Lower leg skin (tissue), 4 donors: Measurements from ENCODE around the gene GSN. TPM values are rescaled to one million over a fixed set of nuclear protein-coding genes. Genes with fewer than 3 reads are reported as not detected.

Experiments
- DNase-seq, 2 donors: peaks; one replicate each; pipeline ENCODE4 v3.0.0-alpha.2; 2019; ENCODE audit warnings: low spot score in 2 of 2
- H3K4me3 ChIP-seq: fragments of 200-600 bp; sonication (generic); 2 replicates; pipeline ENCODE4 v1.5.1; 2017; ENCODE audit warnings: mild to moderate bottlenecking, low read depth; ENCODE audit not compliant: poor library complexity, severe bottlenecking
- CTCF ChIP-seq, 3 donors: fragments of 450-650 bp; IDR thresholded peaks; one replicate each; pipeline ENCODE4 v1.5.1; 2016; ENCODE audit warnings: antibody characterized with exemption in 3 of 3, mild to moderate bottlenecking in 3 of 3, moderate library complexity in 2 of 3
- POLR2A ChIP-seq, 2 donors: fragments of 450-650 bp; IDR thresholded peaks; one replicate each; pipeline ENCODE4 v1.6.1; 2016 to 2017; ENCODE audit warnings: antibody characterized with exemption in 2 of 2, mild to moderate bottlenecking in 1 of 2, moderate library complexity in 1 of 2
- WGBS, 2 donors: methylation state at CpG; one replicate each; pipeline ENCODE4 v1.1.5; 2018; 5-methylcytosine and 5-hydroxymethylcytosine counted together
- intact Hi-C: fragments of 100-400 bp; cut with DNase I; formaldehyde crosslinking; loops from one replicate; pipeline ENCODE4 v1.15.0; 2023; ENCODE audit warnings: low total_unique reads
- total RNA-seq, 4 donors: library from RNA; depleted of rRNA; stranded (reverse); fragments of >200 nt; gene quantifications; one replicate each; pipeline ENCODE4 v1.1.0, GENCODE V29; 2016

The GSN gene
- total RNA-seq, 4 donors from 2014 or later = 835 to 2,031 (median 1,042) TPM

- intact Hi-C loops = no loop called here
- TF ChIP-seq CTCF (IDR thresholded peaks at IDR 0.05) (no peak), POLR2A (IDR thresholded peaks at IDR 0.05) (no peak)
- WGBS, 2 donors = 9 to 10% methylated on average over 18 of the region's 18 CpGs
- H3K4me3 ChIP-seq = no peak overlapping the region
- peak; percentile 81 to 94 for DNase-seq
These were observed 18.1 kb downstream of the GSN start for GRCh38 chr9:121285835-121286687.

GRCh38 chr9:121286688-121286972, 18.7 kb downstream of the GSN start:
- intact Hi-C loops = no loop called here
- TF ChIP-seq POLR2A (IDR thresholded peaks at IDR 0.05) (no peak), CTCF (IDR thresholded peaks at IDR 0.05) (no peak)
- 19 to 23% methylated on average over 2 of the region's 2 CpGs for WGBS, 2 donors
- H3K4me3 ChIP-seq = no peak overlapping the region
- no peak for DNase-seq

GRCh38 chr9:121286973-121287741, 19.2 kb downstream of the GSN start:
- WGBS, 2 donors = 6 to 9% methylated on average over 13 of the region's 13 CpGs
- H3K4me3 ChIP-seq = no peak overlapping the region

GRCh38 chr9:121288673-121289025, 20.7 kb downstream of the GSN start:
- H3K4me3 ChIP-seq = no peak overlapping the region
- TF ChIP-seq POLR2A (IDR thresholded peaks at IDR 0.05) (no peak), CTCF (IDR thresholded peaks at IDR 0.05) (no peak)
- DNase-seq = no peak
- 17 to 18% methylated on average over 4 of the region's 4 CpGs for WGBS, 2 donors
- intact Hi-C loops = no loop called here

More at GRCh38 chr9:121286973-121287741, 19.2 kb downstream of the GSN start:
- intact Hi-C loops = no loop called here
- DNase-seq = peak; percentile 90 to 96
- no peak for TF ChIP-seq CTCF (IDR thresholded peaks at IDR 0.05)
- TF ChIP-seq POLR2A (IDR thresholded peaks at IDR 0.05) = no peak

GRCh38 chr9:121289026-121289771, 21.2 kb downstream of the GSN start:
- peak in 1 of 2 donors; percentile 61 for DNase-seq
- TF ChIP-seq CTCF (IDR thresholded peaks at IDR 0.05) (no peak), POLR2A (IDR thresholded peaks at IDR 0.05) (no peak)
- WGBS, 2 donors = 8 to 13% methylated on average over 10 of the region's 10 CpGs
- intact Hi-C loops = no loop called here
- H3K4me3 ChIP-seq = no peak overlapping the region
